GM18951 (cell line): Measurements from ENCODE around the gene TMEM267.
"Not testable (repeated sequence)": the region's sequence is repeated elsewhere in the genome, so short reads cannot be mapped to it uniquely, and the experiment has no call there.

Experiments used
- POLR2A ChIP-seq: IDR thresholded peaks from 4 replicates; pipeline ENCODE4 v1.6.1; 2011; ENCODE audit warnings: mild to moderate bottlenecking; ENCODE audit not compliant: insufficient read length, insufficient read depth; ENCODE audit errors: extremely low read depth
- in situ Hi-C: fragments of 300-500 bp; cut with MboI; formaldehyde crosslinking; loops from one replicate; pipeline ENCODE4 v1.12.0; 2022; ENCODE audit warnings: low sequenced_read_pairs, mixed read lengths, inconsistent platforms; ENCODE audit not compliant: unreplicated experiment

The TMEM267 gene

DNA sequence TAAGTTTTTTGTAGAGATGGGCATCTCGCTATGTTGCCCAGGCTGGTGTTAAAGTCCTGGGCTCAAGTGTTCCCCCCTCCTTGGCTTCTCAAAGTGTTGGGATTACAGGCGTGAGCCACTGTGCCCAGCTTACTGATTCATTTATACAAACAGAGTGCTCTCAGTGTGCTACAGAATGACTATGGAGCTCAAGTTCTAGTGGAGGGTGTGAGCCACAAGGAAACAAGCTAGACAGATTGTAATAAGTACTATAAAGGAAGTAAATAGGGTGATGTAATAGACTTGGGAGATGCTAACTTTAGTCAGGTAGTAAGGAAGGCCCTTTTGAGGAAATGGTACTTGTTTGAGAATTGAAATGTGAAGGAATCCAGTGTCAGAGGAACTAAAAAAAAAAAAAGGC is 1.7 kb upstream of the TMEM267 start:
- no peak for TF ChIP-seq POLR2A
- in situ Hi-C loops = no loop called here

DNA sequence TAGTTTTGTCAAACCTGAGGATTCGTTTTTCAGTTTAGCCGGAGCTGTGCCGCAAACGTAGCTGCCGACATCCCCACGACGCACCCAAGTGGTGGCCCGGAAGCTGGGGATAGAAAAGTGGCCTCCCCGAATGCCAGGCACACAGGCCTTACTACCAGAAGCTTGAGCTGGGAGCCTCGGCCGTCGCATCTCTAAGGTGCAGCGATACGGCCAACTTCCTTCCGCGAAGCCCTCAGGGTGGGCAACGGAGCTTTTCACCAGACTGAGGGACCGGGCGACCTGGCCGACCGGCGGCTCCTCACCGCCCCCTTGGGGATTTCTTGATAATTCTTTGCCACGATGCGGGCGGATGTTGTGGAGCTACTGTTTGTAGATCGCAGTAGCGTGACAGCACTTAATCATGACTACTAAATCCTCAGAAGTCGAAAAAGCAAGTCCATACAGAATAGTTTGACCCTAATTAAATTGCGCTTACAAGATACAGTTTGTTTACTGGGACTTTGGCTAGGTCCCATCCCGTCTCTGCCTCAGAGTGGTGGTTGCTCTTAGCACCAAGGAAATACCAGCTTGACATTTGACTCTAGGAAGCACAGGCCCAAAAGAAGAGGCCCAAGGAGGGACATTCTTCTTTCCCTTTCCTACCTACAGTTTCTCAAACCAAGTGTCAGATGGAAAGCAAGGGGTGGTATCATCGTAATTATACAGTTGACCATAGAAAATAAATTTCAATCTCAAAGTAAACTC is 613 bp upstream of the TMEM267 start:
- TF ChIP-seq POLR2A = no peak
- in situ Hi-C loops = no loop called here

DNA sequence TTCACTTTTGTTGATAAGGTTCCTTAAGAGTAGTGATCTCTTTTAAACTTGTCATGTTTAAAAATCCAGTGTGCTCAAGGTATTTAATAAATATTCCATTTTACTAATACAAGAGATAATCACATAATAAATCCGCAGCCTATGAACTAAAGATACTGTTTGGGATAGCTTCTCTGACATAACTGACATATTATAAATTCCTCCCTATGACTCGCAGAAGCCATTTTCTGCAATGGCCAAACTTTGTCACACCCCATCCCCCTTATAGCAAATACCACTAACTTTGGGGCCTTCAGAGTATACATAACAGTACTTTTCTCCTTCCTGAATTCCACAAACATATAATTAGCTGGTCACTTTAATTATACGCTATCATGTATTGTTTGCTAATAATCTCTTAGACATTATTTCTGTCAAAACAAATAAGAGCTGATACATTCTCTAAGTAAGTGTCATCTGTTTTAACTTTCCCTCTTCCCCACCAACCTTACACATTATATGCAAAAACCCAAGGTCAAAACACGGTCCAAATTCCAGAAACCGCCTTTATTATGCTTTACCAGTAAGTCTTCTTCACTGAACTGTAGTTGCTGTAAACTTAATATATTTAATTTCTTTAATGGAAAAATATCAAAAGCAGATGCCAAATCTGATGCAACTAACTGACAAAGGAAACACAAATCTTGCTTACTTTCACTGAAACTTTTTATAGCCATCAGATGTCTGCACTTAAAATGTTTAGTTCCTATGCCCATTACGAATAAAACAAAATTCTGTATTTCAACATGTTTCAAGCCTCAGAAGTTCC is 971 bp downstream of the TMEM267 start:
- no peak for TF ChIP-seq POLR2A
- in situ Hi-C loops = no loop called here

DNA sequence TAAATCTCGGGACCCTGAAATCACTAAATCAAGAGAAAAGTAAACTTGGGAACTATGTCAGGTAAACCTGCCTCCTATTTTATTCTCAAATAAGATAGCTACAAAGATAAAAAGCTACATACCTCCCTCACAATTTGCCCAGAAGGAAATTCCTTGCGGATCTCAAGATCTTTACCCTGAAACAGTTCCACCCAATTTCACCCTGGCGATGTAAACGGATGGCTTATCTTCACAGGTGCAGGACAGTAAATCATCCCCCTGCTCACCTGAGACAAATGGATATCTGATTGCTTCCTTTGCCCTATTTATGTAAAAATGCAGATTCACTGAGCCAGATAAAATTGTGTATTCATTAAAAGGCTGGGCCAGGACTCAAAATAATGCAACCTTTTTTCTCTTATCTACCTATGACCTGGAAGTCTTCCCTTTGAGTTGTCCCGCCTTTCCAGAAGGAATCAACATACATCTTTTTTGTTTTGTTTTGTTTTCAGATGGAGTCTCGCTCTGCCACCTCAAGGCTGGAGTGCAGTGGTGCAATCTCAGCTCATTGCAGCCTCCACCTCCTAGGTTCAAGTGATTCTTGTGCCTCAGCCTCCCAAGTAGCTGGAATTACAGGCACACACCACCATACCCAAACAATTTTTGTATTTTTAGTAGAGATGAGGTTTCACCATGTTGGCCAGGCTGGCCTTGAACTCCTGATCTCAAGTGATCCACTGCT is 13.8 kb downstream of the TMEM267 start:
- in situ Hi-C loops = no loop called here
- TF ChIP-seq POLR2A = no peak

DNA sequence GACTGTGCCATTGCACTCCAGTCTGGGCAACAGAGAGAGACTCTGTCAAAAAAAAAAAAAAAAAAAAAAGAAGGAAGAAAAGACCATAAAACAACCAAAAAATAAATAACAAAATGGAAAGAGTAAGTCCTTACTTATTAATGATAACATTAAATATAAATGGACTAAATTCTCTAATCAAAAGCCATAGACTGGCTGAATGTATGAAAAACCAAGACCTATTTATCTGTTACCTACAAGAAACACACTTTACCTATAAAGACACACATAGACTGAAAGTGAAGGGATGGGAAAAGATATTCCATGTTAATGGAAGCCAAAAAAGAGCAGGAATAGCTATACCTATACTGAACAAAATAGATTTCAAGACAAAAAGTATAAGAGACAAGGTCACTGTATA is 16.6 kb downstream of the TMEM267 start:
- in situ Hi-C loops = no loop called here
- no peak for TF ChIP-seq POLR2A

DNA sequence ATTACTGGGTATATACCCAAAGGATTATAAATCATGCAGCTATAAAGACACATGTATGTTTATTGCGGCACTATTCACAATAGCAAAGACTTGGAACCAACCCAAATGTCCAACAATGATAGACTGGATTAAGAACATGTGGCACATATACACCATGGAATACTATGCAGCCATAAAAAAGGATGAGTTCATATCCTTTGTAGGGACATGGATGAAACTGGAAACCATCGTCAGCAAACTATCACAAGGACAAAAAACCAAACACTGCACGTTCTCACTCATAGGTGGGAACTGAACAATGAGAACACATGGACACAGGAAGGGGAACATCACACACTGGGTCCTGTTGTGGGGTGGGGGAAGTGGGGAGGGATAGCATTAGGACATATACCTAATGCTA is 18.2 kb downstream of the TMEM267 start:
- in situ Hi-C loops = not testable (repeated sequence)

DNA sequence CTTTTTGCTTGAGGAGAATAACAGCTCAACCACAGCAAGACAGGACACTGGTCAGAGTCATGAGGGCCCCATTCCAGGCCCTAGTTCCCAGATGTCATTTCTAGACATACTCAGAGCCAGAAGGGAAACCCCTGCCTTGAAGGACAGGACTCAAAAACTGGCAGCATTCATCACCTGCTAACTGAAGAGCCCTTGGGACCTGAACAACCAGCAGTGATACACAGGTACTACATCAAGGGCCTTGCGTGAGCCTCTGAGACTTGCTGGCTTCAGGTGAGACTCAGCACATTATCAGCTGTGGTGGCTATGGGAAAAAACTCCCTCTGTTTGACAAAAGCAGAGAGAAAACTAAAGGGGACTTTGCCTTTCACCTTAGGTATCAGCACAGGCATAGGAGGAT is 22.6 kb downstream of the TMEM267 start:
- in situ Hi-C loops = no loop called here

DNA sequence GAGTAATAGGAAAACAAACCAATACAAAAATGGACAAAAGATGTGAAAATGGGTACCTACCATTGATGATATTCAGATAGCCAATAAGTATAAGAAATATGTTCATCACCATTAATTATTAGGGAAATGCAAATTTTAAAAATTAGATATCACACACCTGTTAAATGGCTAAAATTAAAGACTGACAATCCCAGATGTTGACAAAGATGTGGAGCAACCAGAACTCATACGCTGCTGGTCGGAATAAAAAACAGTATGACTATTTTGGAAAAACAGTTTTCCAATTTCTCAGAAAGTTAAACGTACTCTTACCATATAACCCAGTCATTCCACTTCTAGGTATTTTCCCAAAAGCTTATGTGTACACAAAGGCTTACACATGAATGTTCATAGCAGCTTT is 27.1 kb downstream of the TMEM267 start:
- in situ Hi-C loops = no loop called here
- TF ChIP-seq POLR2A = no peak

More for the DNA sequence above, 22.6 kb downstream of the TMEM267 start:
- TF ChIP-seq POLR2A = no peak

DNA sequence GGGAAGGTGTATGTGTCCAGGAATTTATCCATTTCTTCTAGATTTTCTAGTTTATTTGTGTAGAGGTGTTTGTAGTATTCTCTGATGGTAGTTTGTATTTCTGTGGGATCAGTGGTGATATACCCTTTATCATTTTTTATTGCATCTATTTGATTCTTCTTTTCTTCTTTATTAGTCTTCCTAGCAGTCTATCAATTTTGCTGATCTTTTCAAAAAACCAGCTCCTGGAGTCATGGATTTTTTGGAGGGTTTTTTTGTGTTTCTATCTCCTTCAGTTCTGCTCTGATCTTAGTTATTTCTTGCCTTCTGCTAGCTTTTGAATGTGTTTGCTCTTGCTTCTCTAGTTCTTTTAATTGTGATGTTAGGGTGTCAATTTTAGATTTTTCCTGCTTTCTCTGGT is 42.1 kb downstream of the TMEM267 start:
- in situ Hi-C loops = not testable (repeated sequence)

DNA sequence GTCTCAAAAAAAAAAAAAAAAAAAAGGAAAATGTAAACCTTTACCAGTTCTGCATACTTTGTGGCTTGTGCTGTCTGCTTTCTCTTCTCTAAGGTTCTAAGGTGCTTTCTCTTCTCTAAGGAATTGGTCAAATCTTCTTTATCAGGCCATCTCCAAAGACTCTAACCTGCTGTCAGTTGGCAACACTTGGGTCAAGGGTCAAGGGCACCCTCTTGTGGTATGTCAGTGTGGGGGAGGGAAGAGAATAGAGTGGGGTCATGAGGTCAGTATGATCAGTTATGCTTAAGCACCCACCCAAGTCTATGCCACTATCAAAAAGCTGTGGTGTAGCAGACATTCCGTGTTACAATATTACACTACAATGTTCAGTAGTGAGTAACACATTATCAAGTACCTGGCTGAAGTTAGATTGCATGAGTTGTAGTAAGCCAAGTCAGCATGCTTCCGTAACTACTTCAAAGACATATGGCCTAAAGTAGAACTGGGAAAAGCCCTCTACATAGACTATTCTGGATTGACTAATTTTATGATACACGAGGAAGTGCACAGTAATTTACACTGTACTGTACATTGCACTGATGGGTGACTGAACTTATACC is 46.5 kb downstream of the TMEM267 start:
- TF ChIP-seq POLR2A = no peak
- in situ Hi-C loops = no loop called here

DNA sequence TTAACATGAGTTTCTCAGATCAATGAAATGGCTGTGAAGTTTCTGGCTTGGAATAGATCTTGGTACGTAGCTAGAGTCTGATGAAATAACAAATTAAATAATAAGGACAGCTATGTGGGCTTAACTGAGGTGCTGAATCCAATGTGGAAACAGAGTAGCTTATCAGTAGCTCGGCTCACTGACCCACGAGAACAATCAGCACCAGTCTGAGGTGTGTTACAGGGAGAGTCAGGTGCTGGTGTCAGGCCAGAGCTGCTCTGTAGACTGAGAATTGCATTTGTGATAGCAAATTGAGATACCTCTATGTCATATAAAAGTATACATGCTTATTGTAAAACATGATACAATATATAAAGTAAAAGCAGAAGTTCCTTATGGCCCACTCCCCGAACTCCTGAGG is 50.3 kb downstream of the TMEM267 start:
- no peak for TF ChIP-seq POLR2A
- in situ Hi-C loops = no loop called here

DNA sequence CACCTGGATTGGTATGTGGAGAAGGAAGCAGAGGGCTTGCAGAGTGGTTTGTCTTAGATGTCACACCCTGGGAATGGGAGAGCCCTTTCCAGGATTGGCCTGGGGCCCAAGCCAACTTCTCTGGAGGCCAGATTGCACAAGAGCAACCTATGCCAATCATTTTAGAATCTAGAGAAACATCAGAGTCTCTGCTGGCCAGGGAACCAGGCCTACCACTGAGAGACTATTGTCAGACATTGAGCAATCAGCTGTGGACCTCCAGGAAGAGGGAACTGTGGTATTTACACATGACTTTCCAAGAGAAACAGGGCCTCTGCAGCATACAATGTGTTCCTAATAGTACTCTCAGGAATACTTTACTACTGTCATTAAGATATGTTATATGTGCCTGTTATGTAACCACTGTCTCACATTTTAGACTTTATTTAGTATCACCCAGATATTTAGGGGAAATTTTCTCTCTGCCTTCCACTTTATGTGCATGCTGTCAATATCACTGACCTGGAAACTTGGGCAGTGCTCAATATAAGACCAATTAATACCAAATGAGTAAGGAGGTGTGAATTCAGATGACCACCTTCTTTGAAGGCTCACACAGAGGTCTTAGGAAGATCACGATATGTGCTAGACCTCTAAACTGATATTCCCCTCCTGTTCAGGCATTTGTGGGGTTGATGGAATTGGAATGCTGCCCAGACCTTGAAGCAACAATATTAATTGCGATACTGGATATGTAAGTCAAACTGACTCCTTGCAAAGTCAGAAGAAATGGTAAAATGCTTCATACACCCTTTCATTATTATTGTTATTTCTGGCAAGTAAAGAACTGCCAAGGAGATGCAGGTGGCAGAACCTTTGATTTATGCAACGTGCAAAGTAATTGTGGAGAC is 50.9 kb downstream of the TMEM267 start:
- no peak for TF ChIP-seq POLR2A
- in situ Hi-C loops = no loop called here
